GM21723 (cell line): Measurements from ENCODE around the gene MPPED1.

Source experiments
- ATAC-seq: cut with Tn5 transposase; IDR thresholded peaks from one replicate; pipeline ENCODE4 v1.9.1; 2021; ENCODE audit warnings: mild to moderate bottlenecking, moderate library complexity; ENCODE audit not compliant: unreplicated experiment

The MPPED1 gene

GRCh38 chr22:43428521-43428920 lies 16.7 kb downstream of the MPPED1 start:
- no peak for ATAC-seq

GRCh38 chr22:43429426-43429825 lies 17.6 kb downstream of the MPPED1 start:
- ATAC-seq, result no peak

- no peak for ATAC-seq
Observed at GRCh38 chr22:43431808-43432554, 20.2 kb downstream of the MPPED1 start.

GRCh38 chr22:43432883-43433415 lies 21.1 kb downstream of the MPPED1 start:
- no peak for ATAC-seq

GRCh38 chr22:43433451-43434274 lies 21.8 kb downstream of the MPPED1 start:
- no peak for ATAC-seq

GRCh38 chr22:43434275-43434927 lies 22.6 kb downstream of the MPPED1 start:
- no peak for ATAC-seq

GRCh38 chr22:43434928-43435311 lies 23.1 kb downstream of the MPPED1 start:
- no peak for ATAC-seq

- ATAC-seq, result no peak
Observed at GRCh38 chr22:43435851-43436811, 24.3 kb downstream of the MPPED1 start.

GRCh38 chr22:43436868-43437267 lies 25.1 kb downstream of the MPPED1 start:
- no peak for ATAC-seq

GRCh38 chr22:43437871-43438475 lies 26.2 kb downstream of the MPPED1 start:
- no peak for ATAC-seq

- no peak for ATAC-seq
Observed at GRCh38 chr22:43438666-43439347, 27.0 kb downstream of the MPPED1 start.

GRCh38 chr22:43439368-43440103 lies 27.7 kb downstream of the MPPED1 start:
- ATAC-seq, result no peak

GRCh38 chr22:43440104-43440387 lies 28.2 kb downstream of the MPPED1 start:
- ATAC-seq, result no peak

- ATAC-seq, result no peak
Observed at GRCh38 chr22:43440556-43440955, 28.7 kb downstream of the MPPED1 start.

GRCh38 chr22:43441216-43441615 lies 29.4 kb downstream of the MPPED1 start:
- no peak for ATAC-seq

- no peak for ATAC-seq
Observed at GRCh38 chr22:43441751-43442150, 29.9 kb downstream of the MPPED1 start.

GRCh38 chr22:43442386-43443151 lies 30.8 kb downstream of the MPPED1 start:
- ATAC-seq, result no peak

- ATAC-seq, result no peak
Observed at GRCh38 chr22:43443152-43443471, 31.3 kb downstream of the MPPED1 start.
